Coronary artery (tissue), 2 donors: ENCODE data around the gene RAB3IL1.

ENCODE experiments used
- DNase-seq: peaks from one replicate; pipeline ENCODE4 v3.0.0-alpha.2; 2017; ENCODE audit warnings: low spot score
- H3K27ac ChIP-seq, 2 donors: fragments of 200-600 bp; sonication (generic); one replicate each; pipeline ENCODE4 v1.5.1; 2016 to 2019
- H3K4me3 ChIP-seq: fragments of 200-600 bp; sonication (generic); 2 replicates; pipeline ENCODE4 v1.5.1; 2016; ENCODE audit warnings: mild to moderate bottlenecking, moderate library complexity
- TF ChIP-seq, protein P1 (sequence below): fragments of 200-600 bp; sonication (generic); IDR thresholded peaks from one replicate; pipeline ENCODE4 v1.5.1; 2019; ENCODE audit warnings: antibody characterized with exemption

The RAB3IL1 gene

DNA sequence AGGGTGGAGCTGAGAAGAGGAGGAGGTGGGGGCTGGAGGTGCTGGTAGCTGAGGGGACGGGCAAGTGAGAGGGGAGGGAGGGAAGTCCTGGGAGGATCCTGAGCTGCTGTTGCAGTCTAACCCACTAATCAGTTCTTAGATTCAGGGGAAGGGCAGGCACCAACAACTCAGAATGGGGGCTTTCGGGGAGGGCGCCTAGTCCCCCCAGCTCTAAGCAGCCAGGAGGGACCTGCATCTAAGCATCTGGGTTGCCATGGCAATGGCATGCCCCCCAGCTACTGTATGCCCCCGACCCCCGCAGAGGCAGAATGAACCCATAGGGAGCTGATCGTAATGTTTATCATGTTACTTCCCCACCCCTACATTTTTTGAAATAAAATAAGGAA lies 50.4 kb downstream of the RAB3IL1 start:
- H3K27ac ChIP-seq, result peak overlapping the region in 1 of 2 donors; percentile 16
- H3K4me3 ChIP-seq, result no peak overlapping the region
- TF ChIP-seq, protein P1, sequence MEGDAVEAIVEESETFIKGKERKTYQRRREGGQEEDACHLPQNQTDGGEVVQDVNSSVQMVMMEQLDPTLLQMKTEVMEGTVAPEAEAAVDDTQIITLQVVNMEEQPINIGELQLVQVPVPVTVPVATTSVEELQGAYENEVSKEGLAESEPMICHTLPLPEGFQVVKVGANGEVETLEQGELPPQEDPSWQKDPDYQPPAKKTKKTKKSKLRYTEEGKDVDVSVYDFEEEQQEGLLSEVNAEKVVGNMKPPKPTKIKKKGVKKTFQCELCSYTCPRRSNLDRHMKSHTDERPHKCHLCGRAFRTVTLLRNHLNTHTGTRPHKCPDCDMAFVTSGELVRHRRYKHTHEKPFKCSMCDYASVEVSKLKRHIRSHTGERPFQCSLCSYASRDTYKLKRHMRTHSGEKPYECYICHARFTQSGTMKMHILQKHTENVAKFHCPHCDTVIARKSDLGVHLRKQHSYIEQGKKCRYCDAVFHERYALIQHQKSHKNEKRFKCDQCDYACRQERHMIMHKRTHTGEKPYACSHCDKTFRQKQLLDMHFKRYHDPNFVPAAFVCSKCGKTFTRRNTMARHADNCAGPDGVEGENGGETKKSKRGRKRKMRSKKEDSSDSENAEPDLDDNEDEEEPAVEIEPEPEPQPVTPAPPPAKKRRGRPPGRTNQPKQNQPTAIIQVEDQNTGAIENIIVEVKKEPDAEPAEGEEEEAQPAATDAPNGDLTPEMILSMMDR, result no peak
- no peak for DNase-seq

DNA sequence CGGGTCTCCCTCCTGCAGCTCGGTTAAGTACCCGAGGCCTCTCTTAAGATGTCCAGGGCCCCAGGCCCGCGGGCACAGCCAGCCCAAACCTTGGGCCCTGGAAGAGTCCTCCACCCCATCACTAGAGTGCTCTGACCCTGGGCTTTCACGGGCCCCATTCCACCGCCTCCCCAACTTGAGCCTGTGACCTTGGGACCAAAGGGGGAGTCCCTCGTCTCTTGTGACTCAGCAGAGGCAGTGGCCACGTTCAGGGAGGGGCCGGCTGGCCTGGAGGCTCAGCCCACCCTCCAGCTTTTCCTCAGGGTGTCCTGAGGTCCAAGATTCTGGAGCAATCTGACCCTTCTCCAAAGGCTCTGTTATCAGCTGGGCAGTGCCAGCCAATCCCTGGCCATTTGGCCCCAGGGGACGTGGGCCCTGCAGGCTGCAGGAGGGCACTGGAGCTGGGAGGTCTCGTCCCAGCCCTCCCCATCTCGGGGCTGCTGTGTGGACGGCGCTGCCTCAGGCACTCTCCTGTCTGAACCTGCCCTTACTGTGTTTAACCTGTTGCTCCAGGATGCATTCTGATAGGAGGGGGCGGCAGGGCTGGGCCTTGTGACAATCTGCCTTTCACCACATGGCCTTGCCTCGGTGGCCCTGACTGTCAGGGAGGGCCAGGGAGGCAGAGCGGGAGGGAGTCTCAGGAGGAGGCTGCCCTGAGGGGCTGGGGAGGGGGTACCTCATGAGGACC lies 51.0 kb downstream of the RAB3IL1 start:
- Histone ChIP-seq H3K27ac (peak overlapping the region in 1 of 2 donors; percentile 16), H3K4me3 (no peak overlapping the region)
- TF ChIP-seq, protein P1, result no peak
- no peak for DNase-seq

DNA sequence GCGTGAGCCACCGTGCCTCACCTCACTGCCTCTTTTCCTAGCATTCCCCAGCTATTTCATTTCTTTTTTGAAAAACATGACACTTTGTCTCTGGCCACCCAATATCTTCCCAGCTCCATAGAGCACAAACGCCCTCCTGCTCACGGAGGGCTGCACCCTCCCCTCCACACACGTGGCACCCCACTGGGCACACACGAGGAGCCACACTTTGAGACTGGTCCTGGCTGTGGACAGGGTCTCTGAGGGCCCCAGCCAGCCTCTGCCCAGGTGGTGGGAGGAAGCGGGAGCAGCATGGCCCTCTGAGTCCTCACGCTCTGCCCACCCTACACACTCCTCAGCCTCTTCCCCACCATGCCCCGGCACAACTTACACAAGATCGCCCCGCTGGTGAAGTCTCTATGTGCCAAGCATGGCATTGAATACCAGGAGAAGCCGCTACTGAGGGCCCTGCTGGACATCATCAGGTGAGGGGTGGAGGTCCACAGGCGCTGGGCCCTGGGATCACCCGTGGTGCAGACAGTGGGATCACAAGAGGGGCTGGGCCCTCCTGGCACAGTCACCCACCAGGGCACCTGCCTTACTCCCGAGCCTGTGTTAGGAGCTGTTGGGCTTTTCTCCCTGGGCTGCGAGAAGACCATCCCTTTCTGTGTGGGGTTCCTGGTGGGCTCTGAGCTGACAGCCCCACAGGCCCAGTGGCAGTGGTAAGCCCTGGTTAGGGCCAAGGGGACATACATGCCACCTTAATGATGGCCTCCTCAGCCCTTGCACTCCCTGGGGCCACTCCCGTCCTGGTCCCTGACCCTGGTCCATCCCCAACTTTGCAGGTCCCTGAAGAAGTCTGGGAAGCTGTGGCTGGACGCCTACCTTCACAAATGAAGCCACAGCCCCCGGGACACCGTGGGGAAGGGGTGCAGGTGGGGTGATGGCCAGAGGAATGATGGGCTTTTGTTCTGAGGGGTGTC lies 52.3 kb downstream of the RAB3IL1 start:
- no peak overlapping the region for H3K4me3 ChIP-seq
- DNase-seq, result no peak
- TF ChIP-seq, protein P1, result no peak
- no peak overlapping the region for H3K27ac ChIP-seq

DNA sequence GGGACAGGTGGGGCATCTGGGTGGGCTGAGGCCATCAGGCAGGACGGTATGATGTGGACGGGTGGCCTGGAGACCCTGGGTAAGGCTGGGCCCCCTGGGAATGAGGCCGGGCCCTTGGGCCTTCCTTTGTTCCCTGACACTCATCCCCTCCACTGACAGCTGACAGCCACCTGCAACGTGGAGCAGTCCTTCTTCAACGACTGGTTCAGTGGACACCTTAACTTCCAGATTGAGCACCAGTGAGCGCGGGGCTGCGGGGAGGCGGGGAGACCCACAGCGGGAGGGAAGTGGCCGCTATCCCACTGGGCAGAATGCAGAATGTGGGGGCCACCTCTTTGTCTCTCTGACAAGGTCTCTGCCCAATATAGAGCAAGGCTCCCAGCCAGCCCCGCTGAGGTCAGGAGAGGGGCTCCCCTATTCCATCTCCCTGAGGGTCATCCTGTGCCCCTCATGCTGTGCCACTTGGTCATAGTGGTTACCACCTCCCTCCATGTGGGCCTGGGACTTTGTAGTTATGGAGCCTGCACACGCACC lies 53.8 kb downstream of the RAB3IL1 start:
- no peak overlapping the region for H3K4me3 ChIP-seq
- TF ChIP-seq, protein P1, result no peak
- no peak overlapping the region for H3K27ac ChIP-seq
- DNase-seq, result no peak

DNA sequence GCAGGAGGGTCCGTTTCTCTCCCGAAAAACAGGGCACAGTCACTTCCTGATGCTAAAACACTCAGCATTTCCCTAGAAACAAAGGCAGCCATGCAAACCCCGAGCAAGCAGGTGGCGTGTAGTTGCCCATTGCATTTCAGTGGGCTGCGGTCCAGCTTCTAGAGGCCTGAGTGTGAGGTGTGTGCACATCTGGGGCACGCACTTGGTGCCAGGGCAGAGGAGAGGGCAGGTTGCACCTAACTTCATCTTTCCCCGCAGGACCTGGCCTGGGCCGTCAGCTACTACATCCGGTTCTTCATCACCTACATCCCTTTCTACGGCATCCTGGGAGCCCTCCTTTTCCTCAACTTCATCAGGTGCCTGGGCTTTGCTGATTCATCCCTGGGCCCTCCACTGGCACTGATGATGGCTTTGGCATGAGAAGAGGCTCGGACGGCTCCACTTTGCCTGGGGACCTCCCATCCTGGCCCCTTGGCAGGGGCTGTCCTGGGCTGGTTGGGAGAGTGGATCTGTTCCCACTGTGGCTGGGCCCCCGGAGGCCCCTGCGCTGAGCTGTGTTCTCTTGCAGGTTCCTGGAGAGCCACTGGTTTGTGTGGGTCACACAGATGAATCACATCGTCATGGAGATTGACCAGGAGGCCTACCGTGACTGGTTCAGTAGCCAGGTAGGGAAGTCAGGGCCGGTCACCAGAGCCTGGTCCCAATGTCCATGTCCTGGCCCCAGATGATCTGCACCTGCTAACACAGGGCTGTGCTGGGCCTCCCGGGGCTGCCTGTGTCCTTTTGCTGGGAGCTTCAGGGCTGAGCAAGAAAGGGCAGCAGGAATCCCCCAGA lies 54.4 kb downstream of the RAB3IL1 start:
- H3K4me3 ChIP-seq, result no peak overlapping the region
- no peak overlapping the region for H3K27ac ChIP-seq
- no peak for DNase-seq
- TF ChIP-seq, protein P1, result no peak

DNA sequence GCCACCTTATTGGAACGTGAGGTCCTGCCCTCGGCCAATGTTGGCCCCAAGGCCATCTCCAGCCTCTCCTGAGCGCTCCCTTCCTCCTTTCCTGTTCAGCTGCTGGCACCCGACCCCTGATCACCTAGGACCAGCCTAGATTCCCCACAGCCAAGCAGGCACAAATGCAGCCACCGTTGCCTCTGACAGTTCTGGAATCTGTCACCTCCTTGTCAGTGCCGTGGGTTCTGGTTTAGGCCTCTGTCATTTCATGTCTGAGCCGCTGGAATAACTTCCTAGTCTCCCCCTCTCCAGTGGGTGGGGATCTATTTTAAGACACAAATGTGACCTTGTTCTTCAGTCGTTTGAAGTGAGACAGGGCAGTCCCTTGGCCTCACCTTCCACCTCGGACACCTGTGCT lies 55.7 kb downstream of the RAB3IL1 start:
- TF ChIP-seq, protein P1, result no peak
- no peak for DNase-seq
- Histone ChIP-seq H3K4me3 (no peak overlapping the region), H3K27ac (no peak overlapping the region)
